Esophagus mucosa (tissue), 1 donor: Measurements from ENCODE around the gene RAB9A. TPM values are rescaled to one million over a fixed set of nuclear protein-coding genes. Genes with fewer than 3 reads are reported as not detected.
A peak's percentile ranks its signal among the peaks of the same experiment; 100 is the strongest.
"Not testable (repeated sequence)": the region's sequence is repeated elsewhere in the genome, so short reads cannot be mapped to it uniquely, and the experiment has no call there.

ENCODE experiments used
- ATAC-seq: fragments of 200-7000 bp; cut with Tn5 transposase; one replicate; pipeline ENCODE4 v1.9.1; 2020
- total RNA-seq: library from RNA; stranded (reverse); gene quantifications from one replicate; pipeline ENCODE4 v1.2.4, GENCODE V29; 2023
- donor health status: DM: yes; HTN: yes; CAD: no.

Gene RAB9A
- total RNA-seq: 21.3 TPM

- peak; percentile 87 for ATAC-seq
These were observed at the start of gene RAB9A for GRCh38 chrX:13688958-13689740. RAB9A (plus strand) TSS chrX:13689128; CDS start chrX:13708747, 19,619 bp downstream.

GRCh38 chrX:13641684-13642083 lies 47.2 kb upstream of the RAB9A start:
- ATAC-seq: not testable (repeated sequence)

- no peak for ATAC-seq
These were observed 43.3 kb upstream of the RAB9A start for GRCh38 chrX:13645464-13646153.

- ATAC-seq: peak; percentile 72
These were observed 42.8 kb upstream of the RAB9A start for GRCh38 chrX:13646154-13646549.

GRCh38 chrX:13647709-13648212 lies 41.2 kb upstream of the RAB9A start:
- ATAC-seq: peak; percentile 74

- not testable (repeated sequence) for ATAC-seq
These were observed 40.6 kb upstream of the RAB9A start for GRCh38 chrX:13648336-13648735.

GRCh38 chrX:13649838-13650237 lies 39.1 kb upstream of the RAB9A start:
- ATAC-seq: no peak

- ATAC-seq: no peak
These were observed 38.6 kb upstream of the RAB9A start for GRCh38 chrX:13650318-13650717.

- no peak for ATAC-seq
These were observed 37.8 kb upstream of the RAB9A start for GRCh38 chrX:13651150-13651549.

- no peak for ATAC-seq
These were observed 36.6 kb upstream of the RAB9A start for GRCh38 chrX:13652287-13652793.

- peak; percentile 100 for ATAC-seq
These were observed 35.9 kb upstream of the RAB9A start, which contains the start of gene TCEANC for GRCh38 chrX:13652850-13653693. TCEANC (plus strand) TSS chrX:13653141; CDS start chrX:13662509, 9,368 bp downstream.

GRCh38 chrX:13654116-13654515 lies 34.8 kb upstream of the RAB9A start:
- ATAC-seq: no peak

- ATAC-seq: no peak
These were observed 33.3 kb upstream of the RAB9A start for GRCh38 chrX:13655674-13656073.

- peak; percentile 58 for ATAC-seq
These were observed 30.3 kb upstream of the RAB9A start for GRCh38 chrX:13658602-13659001.

- ATAC-seq: peak; percentile 70
These were observed 29.9 kb upstream of the RAB9A start for GRCh38 chrX:13659063-13659462.

GRCh38 chrX:13661735-13662288 lies 27.1 kb upstream of the RAB9A start:
- no peak for ATAC-seq

GRCh38 chrX:13662355-13662791 lies 26.6 kb upstream of the RAB9A start:
- ATAC-seq: no peak

GRCh38 chrX:13664020-13664419 lies 24.9 kb upstream of the RAB9A start:
- ATAC-seq: peak; percentile 43

GRCh38 chrX:13666836-13667235 lies 22.1 kb upstream of the RAB9A start:
- no peak for ATAC-seq

GRCh38 chrX:13667919-13668318 lies 21.0 kb upstream of the RAB9A start:
- ATAC-seq: no peak

- peak; percentile 97 for ATAC-seq
These were observed 19.6 kb upstream of the RAB9A start for GRCh38 chrX:13669246-13669737.

- not testable (repeated sequence) for ATAC-seq
These were observed 19.2 kb upstream of the RAB9A start for GRCh38 chrX:13669755-13670154.
